ENCODE results near the gene EPHB1.

EPHB1 gene

DNA sequence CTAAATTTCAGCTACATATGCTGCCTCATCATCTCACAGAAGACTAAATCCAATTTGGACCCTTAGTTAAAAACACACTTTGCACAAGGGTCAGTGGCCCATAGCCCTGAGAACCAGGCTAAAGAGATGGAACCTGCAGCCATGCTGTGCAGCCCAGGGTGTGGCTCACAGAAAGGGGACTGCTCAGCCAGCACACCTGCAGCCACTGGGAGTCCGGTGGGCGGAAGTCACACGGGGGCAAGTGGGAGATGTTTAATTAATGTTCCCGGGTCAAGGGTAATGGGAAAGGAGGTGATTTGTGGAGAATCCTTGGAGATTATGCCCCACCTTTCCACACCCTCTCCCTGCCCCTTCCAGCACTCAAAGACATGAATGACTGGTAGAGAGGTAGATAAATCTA is 467.4 kb downstream of the EPHB1 start:
- peaks cover 7% of the 10 kb centered on the region for H3K36me3 Mint-ChIP-seq

DNA sequence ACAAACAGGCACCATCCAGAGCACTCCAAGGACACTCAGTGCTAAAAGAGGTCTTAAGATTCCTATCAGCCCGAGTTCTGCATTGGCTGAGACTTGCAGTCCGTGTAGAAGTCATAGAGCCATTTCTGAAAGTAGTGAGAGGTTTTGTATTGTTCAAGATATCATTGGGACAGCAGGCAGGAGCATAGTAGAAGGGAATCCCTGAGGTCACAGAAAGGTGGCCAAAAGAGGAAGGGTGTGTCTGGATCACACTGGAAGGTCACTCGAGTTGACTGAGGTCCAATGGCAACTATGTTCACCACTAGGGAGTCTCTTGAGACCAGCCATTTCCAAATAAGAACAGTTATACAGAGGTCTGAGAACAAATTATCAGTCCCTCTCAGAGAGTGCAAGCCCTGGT is 468.3 kb downstream of the EPHB1 start:
- Mint-ChIP-seq H3K36me3 (peaks cover 7% of the 10 kb centered on the region), H3K27ac (no peak overlapping the region), H3K9me3 (no peaks in the 10 kb centered on the region), H3K4me3 (no peak overlapping the region), H3K4me1 (no peaks in the 10 kb centered on the region), H3K27me3 (peaks cover 6% of the 10 kb centered on the region)
- no peak for ATAC-seq

More for the DNA sequence above, 467.4 kb downstream of the EPHB1 start:
- no peaks in the 10 kb centered on the region for H3K4me1 Mint-ChIP-seq
- H3K27ac Mint-ChIP-seq: no peak overlapping the region
- peaks cover 6% of the 10 kb centered on the region for H3K27me3 Mint-ChIP-seq
- no peak overlapping the region for H3K4me3 Mint-ChIP-seq
- no peaks in the 10 kb centered on the region for H3K9me3 Mint-ChIP-seq
- ATAC-seq: no peak

DNA sequence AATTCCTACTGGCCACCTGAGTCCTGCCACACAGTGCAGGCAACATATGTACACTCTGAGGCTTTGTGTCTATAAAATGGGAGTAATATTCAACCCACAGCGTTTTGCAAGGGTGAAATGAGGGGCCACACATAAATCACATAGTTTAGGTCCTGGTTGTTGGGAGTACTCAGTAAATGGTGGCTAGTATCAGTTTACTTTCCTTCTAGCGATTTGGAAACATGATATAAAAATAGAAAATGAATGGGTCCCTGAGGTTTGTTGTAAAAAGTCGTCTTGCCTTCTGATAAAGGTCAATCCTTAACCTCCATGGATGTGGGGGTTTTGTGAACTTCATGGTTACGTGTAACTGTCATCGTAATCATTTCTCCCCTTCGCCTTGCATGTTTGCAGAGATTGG is 472.4 kb downstream of the EPHB1 start:
- Mint-ChIP-seq H3K4me1 (no peaks in the 10 kb centered on the region), H3K4me3 (no peak overlapping the region), H3K9me3 (no peaks in the 10 kb centered on the region), H3K27me3 (no peaks in the 10 kb centered on the region), H3K36me3 (no peaks in the 10 kb centered on the region), H3K27ac (no peak overlapping the region)
- no peak for ATAC-seq

DNA sequence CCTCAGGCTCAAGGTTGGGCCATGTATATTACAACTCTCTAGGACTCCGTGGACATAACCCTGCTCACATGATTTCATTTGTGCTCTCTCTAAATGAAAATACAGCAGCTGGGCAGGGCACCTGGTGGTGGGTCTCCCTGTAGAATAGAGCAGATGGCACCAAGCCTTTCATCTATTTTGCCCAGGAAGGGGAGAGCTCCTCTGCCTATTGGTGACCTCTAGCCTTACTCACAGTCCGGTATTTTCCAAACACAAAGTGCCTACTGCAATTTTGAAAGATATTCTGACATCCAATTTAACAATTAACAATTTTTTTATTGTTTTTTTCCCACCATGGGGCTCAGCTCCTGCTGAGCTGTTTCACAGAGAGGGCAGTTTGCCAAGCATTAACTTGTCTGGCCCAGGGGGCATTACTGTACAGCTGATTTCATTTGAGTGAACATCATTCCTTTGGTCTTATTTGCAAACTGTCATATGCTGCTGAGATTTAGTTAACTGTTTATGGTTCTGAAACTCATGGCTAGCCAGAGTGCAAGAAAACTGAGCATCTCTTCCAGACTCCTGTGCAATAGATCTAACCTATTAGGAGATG is 474.0 kb downstream of the EPHB1 start:
- Mint-ChIP-seq H3K4me3 (no peak overlapping the region), H3K27me3 (no peaks in the 10 kb centered on the region), H3K36me3 (no peaks in the 10 kb centered on the region), H3K27ac (no peak overlapping the region), H3K4me1 (no peaks in the 10 kb centered on the region), H3K9me3 (no peaks in the 10 kb centered on the region)
- ATAC-seq: no peak

DNA sequence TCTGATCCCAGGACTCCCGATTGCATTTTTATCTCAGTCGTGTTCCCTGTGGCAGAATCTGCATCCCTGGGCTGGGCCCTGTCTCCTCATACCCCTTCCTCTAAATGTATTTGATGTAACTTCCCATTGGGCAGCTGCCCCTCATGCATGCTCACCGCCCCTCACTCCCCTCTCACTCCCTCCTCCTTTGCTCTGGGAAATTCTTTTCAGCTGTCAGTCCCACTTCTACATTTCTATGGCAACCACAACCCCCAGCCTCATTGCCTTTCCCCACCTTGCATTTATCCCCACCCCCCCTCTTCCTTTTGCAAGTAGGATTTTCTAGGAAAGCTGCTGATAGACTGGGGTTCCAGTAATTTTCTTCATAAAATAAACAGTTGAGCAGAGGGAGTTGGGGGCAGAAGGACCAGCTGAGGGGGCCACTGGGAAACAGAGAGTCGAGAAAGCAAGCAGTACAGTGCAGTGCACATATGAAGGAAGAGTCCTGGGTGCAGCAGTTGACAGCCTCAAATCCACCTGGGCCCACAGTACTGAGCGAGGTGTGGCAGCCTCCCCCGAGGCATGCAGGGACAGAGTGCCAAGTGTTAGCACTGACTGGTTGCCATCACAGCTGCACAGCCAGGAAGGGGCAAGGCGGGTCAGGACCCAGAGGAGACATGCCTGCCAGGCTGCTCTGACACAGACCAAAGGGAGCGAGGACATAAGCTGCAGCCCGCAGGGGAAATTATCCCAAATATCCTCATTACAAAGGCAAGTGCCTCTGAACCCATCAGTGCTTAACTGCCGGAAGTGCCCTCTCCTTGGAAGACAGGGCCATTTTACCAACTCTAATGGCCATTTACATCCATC is 476.3 kb downstream of the EPHB1 start:
- H3K4me3 Mint-ChIP-seq: no peak overlapping the region
- H3K36me3 Mint-ChIP-seq: no peaks in the 10 kb centered on the region
- no peaks in the 10 kb centered on the region for H3K27me3 Mint-ChIP-seq
- H3K4me1 Mint-ChIP-seq: no peaks in the 10 kb centered on the region
- H3K9me3 Mint-ChIP-seq: no peaks in the 10 kb centered on the region
- H3K27ac Mint-ChIP-seq: no peak overlapping the region
- no peak for ATAC-seq

DNA sequence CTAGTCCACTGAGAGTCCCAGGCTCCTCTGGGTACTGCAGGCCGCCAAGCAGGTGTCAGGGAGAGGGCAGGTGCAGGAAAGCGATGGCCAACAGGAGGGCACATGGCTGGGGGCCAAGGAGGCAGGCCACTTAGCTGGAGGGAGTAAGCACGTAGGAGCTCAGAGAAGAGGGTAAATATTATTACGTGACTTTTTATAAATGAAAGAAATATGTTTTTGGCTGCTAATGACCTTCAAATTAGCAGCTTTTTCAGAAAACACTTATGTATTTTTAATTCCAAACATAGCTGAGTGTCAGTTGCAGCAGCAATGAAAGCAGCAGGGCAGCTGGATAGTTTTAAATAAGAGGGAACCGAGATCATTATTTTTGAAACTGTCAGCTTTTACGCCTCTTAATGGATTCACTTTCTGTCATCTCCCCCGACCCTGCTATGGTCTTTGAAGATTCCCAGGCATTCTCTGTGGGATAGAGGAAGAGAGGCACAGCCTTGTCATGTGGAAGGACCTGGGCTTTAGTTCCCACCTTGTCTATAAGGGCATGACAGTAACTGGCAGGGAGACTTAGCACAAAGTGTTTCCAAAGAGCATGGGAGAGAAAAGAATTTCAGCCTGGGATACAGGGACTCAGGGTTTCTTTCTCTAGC is 477.1 kb downstream of the EPHB1 start:
- H3K4me3 Mint-ChIP-seq: no peak overlapping the region
- no peaks in the 10 kb centered on the region for H3K9me3 Mint-ChIP-seq
- no peaks in the 10 kb centered on the region for H3K4me1 Mint-ChIP-seq
- no peaks in the 10 kb centered on the region for H3K36me3 Mint-ChIP-seq
- no peak for ATAC-seq
- no peak overlapping the region for H3K27ac Mint-ChIP-seq
- H3K27me3 Mint-ChIP-seq: no peaks in the 10 kb centered on the region

DNA sequence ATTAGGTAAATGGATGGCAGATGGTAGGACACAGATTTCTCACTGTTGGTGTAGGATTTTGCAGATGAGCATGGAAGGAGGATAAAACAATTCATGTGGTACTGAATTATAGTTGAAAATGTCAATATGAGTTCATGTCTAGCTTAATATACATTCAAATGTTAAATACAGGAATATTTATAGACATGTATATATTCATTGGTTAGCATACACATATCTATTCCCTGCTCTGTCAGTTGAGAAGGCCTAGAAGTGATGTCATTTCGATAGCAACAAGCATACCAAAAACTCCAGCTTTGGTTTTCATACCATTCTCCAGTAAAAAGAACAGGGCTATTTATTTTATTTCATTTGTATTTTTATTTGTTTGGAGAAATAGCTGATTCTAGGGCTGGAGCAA is 497.1 kb downstream of the EPHB1 start:
- Mint-ChIP-seq H3K4me3 (no peak overlapping the region), H3K27ac (no peak overlapping the region), H3K9me3 (peaks cover 4% of the 10 kb centered on the region), H3K27me3 (no peaks in the 10 kb centered on the region), H3K36me3 (no peaks in the 10 kb centered on the region), H3K4me1 (no peaks in the 10 kb centered on the region)
- ATAC-seq: no peak

DNA sequence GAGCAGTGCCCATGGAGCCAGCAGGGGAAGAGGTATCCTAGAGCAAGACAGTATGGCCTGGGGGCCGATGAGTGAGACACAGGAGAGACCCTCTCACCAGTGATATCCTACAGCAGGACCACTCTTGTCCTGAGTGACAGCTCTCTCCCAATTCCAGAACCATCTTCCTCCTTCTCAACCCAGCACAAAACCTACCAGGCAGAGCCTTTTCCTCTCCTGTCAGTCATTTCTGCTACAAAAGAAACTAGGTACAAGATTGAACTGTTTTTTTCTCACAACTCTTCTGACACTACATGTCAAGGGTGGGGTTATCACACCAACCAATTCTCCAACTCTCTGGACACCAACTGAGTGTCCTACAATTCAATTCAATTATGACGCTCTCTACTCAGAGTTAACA is 506.6 kb downstream of the EPHB1 start:
- no peaks in the 10 kb centered on the region for H3K4me1 Mint-ChIP-seq
- no peaks in the 10 kb centered on the region for H3K9me3 Mint-ChIP-seq
- no peak overlapping the region for H3K4me3 Mint-ChIP-seq
- no peak for ATAC-seq
- H3K27ac Mint-ChIP-seq: no peak overlapping the region
- no peaks in the 10 kb centered on the region for H3K27me3 Mint-ChIP-seq
- H3K36me3 Mint-ChIP-seq: no peaks in the 10 kb centered on the region

DNA sequence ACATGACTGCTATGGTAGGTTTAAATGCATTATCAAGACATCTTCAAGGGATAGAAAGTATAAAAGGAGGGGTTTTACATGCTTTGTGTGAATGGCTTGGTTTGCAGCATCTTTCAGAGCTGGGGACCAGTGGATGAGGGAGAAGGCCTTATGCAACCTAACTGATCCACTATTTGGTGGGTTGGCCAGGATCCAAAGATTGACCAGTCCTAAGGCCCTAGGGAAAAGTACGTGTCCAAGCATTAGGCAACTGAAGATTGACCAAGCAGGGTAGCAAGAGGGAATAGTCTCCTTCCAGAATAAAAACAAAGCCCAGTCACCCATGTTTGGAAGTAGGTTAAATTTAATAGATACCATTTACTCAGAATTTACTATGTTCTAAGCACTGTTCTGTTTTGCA is 509.3 kb downstream of the EPHB1 start:
- Mint-ChIP-seq H3K27me3 (no peaks in the 10 kb centered on the region), H3K4me1 (no peaks in the 10 kb centered on the region), H3K9me3 (no peaks in the 10 kb centered on the region), H3K27ac (no peak overlapping the region), H3K4me3 (no peak overlapping the region), H3K36me3 (no peaks in the 10 kb centered on the region)
- ATAC-seq: no peak

All from stimulated activated memory B cell treated with anti-CD40 and anti-IgM and Interleukin-4, amounts not matched to agents 10 μg/mL and 1 μg/mL and 100 μg/mL, for 72 hours (primary cell).